ENCODE measurements around the gene WDR70. TPM values are rescaled to one million over a fixed set of nuclear protein-coding genes. Genes with fewer than 3 reads are reported as not detected.
A peak's percentile ranks its signal among the peaks of the same experiment; 100 is the strongest.
"Not testable (repeated sequence)": the region's sequence is repeated elsewhere in the genome, so short reads cannot be mapped to it uniquely, and the experiment has no call there.

Gene WDR70
- total RNA-seq, 1 experiment from 2014 or later, result 40.2 TPM

DNA sequence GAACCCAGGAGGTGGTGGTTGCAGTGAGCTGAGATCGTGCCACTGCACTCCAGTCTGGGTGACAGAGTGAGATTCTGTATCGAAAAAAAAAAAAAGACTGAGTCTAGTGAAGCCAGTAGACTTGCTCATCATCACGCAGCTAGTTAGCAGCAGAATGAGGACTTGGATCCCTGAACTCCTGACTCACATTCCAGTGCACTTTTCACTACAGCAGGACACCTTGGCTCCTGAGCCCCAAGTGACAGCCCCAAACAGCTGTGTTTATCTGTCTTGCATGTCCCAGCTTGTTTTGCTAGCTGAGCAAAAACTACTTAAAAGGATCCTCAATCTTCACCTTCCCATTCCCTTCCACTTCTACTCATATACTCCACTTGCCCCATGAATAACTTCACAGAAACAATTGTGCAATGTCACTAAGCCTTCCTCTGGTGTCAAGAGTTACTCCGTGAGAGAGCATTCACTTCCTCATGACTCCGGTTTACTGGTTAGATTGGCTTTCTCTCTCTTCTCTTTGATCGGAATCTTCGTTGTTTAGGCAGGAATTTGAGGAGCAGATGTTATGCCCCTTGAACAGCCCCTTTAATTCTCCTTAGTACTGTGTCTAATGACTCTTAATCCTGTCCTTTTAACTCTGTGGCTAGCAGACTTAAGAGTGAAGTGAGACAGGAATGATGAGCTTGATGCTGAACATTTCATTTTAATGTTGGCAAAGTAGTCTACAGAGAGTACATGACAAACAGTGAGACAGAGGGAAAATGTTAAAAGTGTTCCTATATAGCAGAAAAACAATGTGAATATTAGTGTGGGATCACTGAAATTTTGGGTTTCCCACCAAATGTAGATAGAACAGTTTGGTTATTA is 84.3 kb downstream of the WDR70 start:
- H3K27me3 Mint-ChIP-seq (ENCODE audit: insufficient read depth, unreplicated experiment); BruUV-seq (replicated peaks); H3K4me1 ChIP-seq; H3K27ac Mint-ChIP-seq (ENCODE audit: unreplicated experiment); H3K9me3 Mint-ChIP-seq (ENCODE audit: unreplicated experiment); CTCF ChIA-PET; H3K36me3 ChIP-seq (ENCODE audit: control insufficient read depth, insufficient read depth, low read length); DNase-seq; H3K4me3 ChIP-seq (ENCODE audit: low read depth, low read length); H3K9me3 ChIP-seq; POLR2A ChIA-PET; H3K36me3 Mint-ChIP-seq (ENCODE audit: insufficient read depth, unreplicated experiment); H3K4me1 Mint-ChIP-seq (ENCODE audit: low read depth, unreplicated experiment); H3K27me3 ChIP-seq (replicated peaks; ENCODE audit: control insufficient read depth, insufficient read depth, low read length); intact Hi-C loops (cut with micrococcal nuclease; ENCODE audit: unreplicated experiment); H3K4me3 Mint-ChIP-seq (ENCODE audit: unreplicated experiment): not testable (repeated sequence)

DNA sequence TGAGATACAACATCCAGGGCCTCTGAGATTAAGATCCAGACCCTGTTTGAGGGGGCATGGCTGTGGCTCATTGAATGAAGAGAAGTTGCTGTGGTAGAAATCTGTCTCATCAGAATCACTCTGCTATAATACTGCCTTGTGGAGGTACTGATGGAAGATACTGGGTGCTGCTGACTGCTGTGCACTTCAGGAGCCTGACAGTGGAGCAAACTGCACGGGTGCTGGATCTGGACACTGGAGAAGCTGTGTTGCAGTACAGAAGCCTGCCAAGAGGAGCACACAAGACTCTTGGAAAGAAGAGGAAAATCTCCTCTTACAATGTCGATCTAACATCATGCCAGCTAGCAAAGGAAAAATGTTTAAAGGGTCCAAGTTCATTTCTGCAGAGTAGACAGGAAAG is 85.5 kb downstream of the WDR70 start:
- intact Hi-C loops (cut with micrococcal nuclease; ENCODE audit: unreplicated experiment); BruUV-seq (replicated peaks); H3K27me3 Mint-ChIP-seq (ENCODE audit: insufficient read depth, unreplicated experiment): not testable (repeated sequence)

DNA sequence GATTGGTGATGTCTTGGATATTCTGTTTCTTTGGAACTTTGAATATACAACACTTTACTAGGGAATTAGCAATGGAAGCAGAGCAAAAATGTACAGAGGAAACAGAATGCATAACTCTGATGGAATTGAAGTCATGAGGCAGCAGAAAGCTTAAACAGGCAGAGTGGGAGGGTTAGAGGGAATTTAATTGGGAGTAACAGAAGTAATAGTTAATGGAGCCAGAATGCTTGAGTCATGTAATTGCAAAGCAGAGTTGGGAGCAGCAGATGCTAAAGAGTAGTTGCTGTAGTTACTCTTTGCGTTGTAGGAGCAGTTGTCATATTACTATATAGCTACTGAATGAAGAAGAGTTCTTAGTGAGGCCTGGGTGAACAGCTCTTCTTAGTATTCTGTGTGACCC is 90.3 kb downstream of the WDR70 start:
- BruUV-seq (replicated peaks); H3K4me1 Mint-ChIP-seq (ENCODE audit: low read depth, unreplicated experiment); H3K9me3 Mint-ChIP-seq (ENCODE audit: unreplicated experiment); H3K4me3 ChIP-seq (ENCODE audit: low read depth, low read length); intact Hi-C loops (cut with micrococcal nuclease; ENCODE audit: unreplicated experiment); H3K36me3 ChIP-seq (ENCODE audit: control insufficient read depth, insufficient read depth, low read length); DNase-seq; H3K4me1 ChIP-seq; POLR2A ChIA-PET; H3K27me3 ChIP-seq (replicated peaks; ENCODE audit: control insufficient read depth, insufficient read depth, low read length); H3K36me3 Mint-ChIP-seq (ENCODE audit: insufficient read depth, unreplicated experiment); H3K4me3 Mint-ChIP-seq (ENCODE audit: unreplicated experiment); CTCF ChIA-PET; H3K27ac Mint-ChIP-seq (ENCODE audit: unreplicated experiment); H3K27me3 Mint-ChIP-seq (ENCODE audit: insufficient read depth, unreplicated experiment): not testable (repeated sequence)
- H3K9me3 ChIP-seq, result peaks cover 12% of the 10 kb centered on the region

More for the DNA sequence above, 85.5 kb downstream of the WDR70 start:
- peak in 1 of 2 experiments; percentile 4 for DNase-seq
- H3K36me3 Mint-ChIP-seq (ENCODE audit: insufficient read depth, unreplicated experiment); CTCF ChIA-PET; H3K9me3 Mint-ChIP-seq (ENCODE audit: unreplicated experiment); H3K36me3 ChIP-seq (ENCODE audit: control insufficient read depth, insufficient read depth, low read length); H3K4me3 ChIP-seq (ENCODE audit: low read depth, low read length); H3K9me3 ChIP-seq; H3K4me3 Mint-ChIP-seq (ENCODE audit: unreplicated experiment); H3K27me3 ChIP-seq (replicated peaks; ENCODE audit: control insufficient read depth, insufficient read depth, low read length); H3K4me1 ChIP-seq; H3K4me1 Mint-ChIP-seq (ENCODE audit: low read depth, unreplicated experiment); H3K27ac Mint-ChIP-seq (ENCODE audit: unreplicated experiment): not testable (repeated sequence)
- POLR2A ChIA-PET, result interaction anchor here (0.6 kb wide), 1 partner anchor 727 kb away, joined by 4 read pairs; no protein-coding TSS in a partner anchor

DNA sequence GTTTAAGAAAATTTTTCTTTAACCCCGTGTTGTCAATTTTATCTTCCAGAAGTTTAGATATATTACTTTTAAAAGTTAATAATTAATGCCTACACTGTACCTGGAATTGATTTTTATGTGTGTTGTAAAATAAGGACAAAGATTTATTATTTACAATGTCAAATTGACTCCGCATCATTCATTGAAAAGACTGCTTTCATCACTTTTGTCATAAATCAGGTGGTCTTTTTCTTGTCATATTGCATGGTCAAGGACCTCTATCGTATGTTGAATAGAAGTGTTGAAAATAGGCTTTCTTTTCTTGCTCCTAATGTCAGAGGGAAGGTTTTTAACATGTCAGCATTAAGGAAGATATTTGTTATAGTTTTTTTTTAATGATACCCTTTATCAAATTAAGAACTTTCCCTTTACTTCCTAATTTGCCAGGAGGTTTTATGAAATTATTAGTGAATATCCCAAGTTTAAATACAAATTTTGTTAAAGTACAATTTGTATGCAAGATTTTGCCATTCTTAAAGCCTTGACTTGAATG is 92.6 kb downstream of the WDR70 start:
- ChIA-PET CTCF (no interaction called here), POLR2A (no interaction called here)
- TF ChIP-seq, protein P1, sequence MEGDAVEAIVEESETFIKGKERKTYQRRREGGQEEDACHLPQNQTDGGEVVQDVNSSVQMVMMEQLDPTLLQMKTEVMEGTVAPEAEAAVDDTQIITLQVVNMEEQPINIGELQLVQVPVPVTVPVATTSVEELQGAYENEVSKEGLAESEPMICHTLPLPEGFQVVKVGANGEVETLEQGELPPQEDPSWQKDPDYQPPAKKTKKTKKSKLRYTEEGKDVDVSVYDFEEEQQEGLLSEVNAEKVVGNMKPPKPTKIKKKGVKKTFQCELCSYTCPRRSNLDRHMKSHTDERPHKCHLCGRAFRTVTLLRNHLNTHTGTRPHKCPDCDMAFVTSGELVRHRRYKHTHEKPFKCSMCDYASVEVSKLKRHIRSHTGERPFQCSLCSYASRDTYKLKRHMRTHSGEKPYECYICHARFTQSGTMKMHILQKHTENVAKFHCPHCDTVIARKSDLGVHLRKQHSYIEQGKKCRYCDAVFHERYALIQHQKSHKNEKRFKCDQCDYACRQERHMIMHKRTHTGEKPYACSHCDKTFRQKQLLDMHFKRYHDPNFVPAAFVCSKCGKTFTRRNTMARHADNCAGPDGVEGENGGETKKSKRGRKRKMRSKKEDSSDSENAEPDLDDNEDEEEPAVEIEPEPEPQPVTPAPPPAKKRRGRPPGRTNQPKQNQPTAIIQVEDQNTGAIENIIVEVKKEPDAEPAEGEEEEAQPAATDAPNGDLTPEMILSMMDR (IDR thresholded peaks at IDR 0.05; ENCODE audit: insufficient read depth in 1 of 2, low read depth in 1 of 2, low read length in 1 of 2, severe bottlenecking in 1 of 2, unreplicated experiment in 1 of 2), result no peak
- no peaks in the 10 kb centered on the region for H3K36me3 ChIP-seq (ENCODE audit: control insufficient read depth, insufficient read depth, low read length)
- Mint-ChIP-seq H3K9me3 (ENCODE audit: unreplicated experiment) (no peaks in the 10 kb centered on the region), H3K27me3 (ENCODE audit: insufficient read depth, unreplicated experiment) (no peaks in the 10 kb centered on the region), H3K4me3 (ENCODE audit: unreplicated experiment) (no peak overlapping the region), H3K4me1 (ENCODE audit: low read depth, unreplicated experiment) (no peaks in the 10 kb centered on the region), H3K36me3 (ENCODE audit: insufficient read depth, unreplicated experiment) (no peaks in the 10 kb centered on the region), H3K27ac (ENCODE audit: unreplicated experiment) (no peak overlapping the region)
- H3K4me1 ChIP-seq, result no peaks in the 10 kb centered on the region
- intact Hi-C loops (cut with micrococcal nuclease; ENCODE audit: unreplicated experiment), result no loop called here
- BruUV-seq (replicated peaks), result no TSS peak
- no peaks in the 10 kb centered on the region for H3K27me3 ChIP-seq (replicated peaks; ENCODE audit: control insufficient read depth, insufficient read depth, low read length)
- no peak for DNase-seq
- no peak overlapping the region for H3K4me3 ChIP-seq (ENCODE audit: low read depth, low read length)
- peaks cover 12% of the 10 kb centered on the region for H3K9me3 ChIP-seq
